Ascending aorta (tissue), 2 donors: Measurements from ENCODE around the gene CXADR. TPM values are rescaled to one million over a fixed set of nuclear protein-coding genes. Genes with fewer than 3 reads are reported as not detected.

Experiments used
- DNase-seq, 2 donors: peaks; one replicate each; pipeline ENCODE4 v3.0.0-alpha.2; 2019; ENCODE audit warnings: low spot score in 2 of 2
- H3K27ac ChIP-seq, 2 donors: fragments of 200-600 bp; sonication (generic); one replicate each; pipeline ENCODE4 v1.5.1; 2016 to 2017; ENCODE audit warnings: mild to moderate bottlenecking in 1 of 2
- H3K27me3 ChIP-seq: fragments of 200-600 bp; sonication (generic); one replicate; pipeline ENCODE4 v1.5.1; 2017
- H3K36me3 ChIP-seq, 2 donors: fragments of 200-600 bp; sonication (generic); one replicate each; pipeline ENCODE4 v1.5.1; 2016
- H3K4me1 ChIP-seq, 2 donors: fragments of 200-600 bp; sonication (generic); one replicate each; pipeline ENCODE4 v1.5.1; 2016 to 2017; ENCODE audit warnings: mild to moderate bottlenecking in 1 of 2
- H3K4me3 ChIP-seq, 2 donors: fragments of 200-600 bp; sonication (generic); one replicate each; pipeline ENCODE4 v1.5.1; 2016 to 2017; ENCODE audit warnings: mild to moderate bottlenecking in 1 of 2
- H3K9me3 ChIP-seq, 2 donors: fragments of 200-600 bp; sonication (generic); one replicate each; pipeline ENCODE4 v1.5.1; 2016
- CTCF ChIP-seq, 3 experiments: fragments of 200-600 bp in 2 of 3; fragments of 450-650 bp in 1 of 3; sonication (generic) in 2 of 3; IDR thresholded peaks; one replicate each; pipeline ENCODE4 v1.5.1; 2016 to 2019; ENCODE audit warnings: antibody characterized with exemption in 3 of 3, mild to moderate bottlenecking in 1 of 3, moderate library complexity in 1 of 3
- intact Hi-C: fragments of 100-400 bp; cut with DNase I; formaldehyde crosslinking; loops from one replicate; pipeline ENCODE4 v1.15.1; 2023
- total RNA-seq: library from RNA; depleted of rRNA; stranded (reverse); fragments of >200 nt; gene quantifications from one replicate; pipeline ENCODE4 v1.1.0, GENCODE V29; 2016

CXADR gene
- total RNA-seq, 1 donor from 2014 or later, result 0.32 TPM

GRCh38 chr21:17542371-17543011, 29.6 kb downstream of the CXADR start:
- Histone ChIP-seq H3K4me1 (no peaks in the 10 kb centered on the region), H3K9me3 (no peaks in the 10 kb centered on the region), H3K36me3 (no peaks in the 10 kb centered on the region), H3K4me3 (no peak overlapping the region), H3K27me3 (no peaks in the 10 kb centered on the region), H3K27ac (no peak overlapping the region)
- TF ChIP-seq CTCF (IDR thresholded peaks at IDR 0.05), result no peak
- intact Hi-C loops, result no loop called here
- no peak for DNase-seq

GRCh38 chr21:17545007-17545406, 32.2 kb downstream of the CXADR start:
- Histone ChIP-seq H3K4me1 (no peaks in the 10 kb centered on the region), H3K27ac (no peak overlapping the region), H3K4me3 (no peak overlapping the region), H3K27me3 (no peaks in the 10 kb centered on the region), H3K9me3 (no peaks in the 10 kb centered on the region), H3K36me3 (no peaks in the 10 kb centered on the region)
- DNase-seq, result no peak
- no peak for TF ChIP-seq CTCF (IDR thresholded peaks at IDR 0.05)
- intact Hi-C loops, result no loop called here

- H3K27ac ChIP-seq, result no peak overlapping the region
- no peaks in the 10 kb centered on the region for H3K9me3 ChIP-seq
- TF ChIP-seq CTCF (IDR thresholded peaks at IDR 0.05), result no peak
- H3K4me3 ChIP-seq, result no peak overlapping the region
- intact Hi-C loops, result no loop called here
- DNase-seq, result no peak
- no peaks in the 10 kb centered on the region for H3K4me1 ChIP-seq
- H3K27me3 ChIP-seq, result no peaks in the 10 kb centered on the region
- no peaks in the 10 kb centered on the region for H3K36me3 ChIP-seq
Measured at GRCh38 chr21:17548262-17548661, 35.4 kb downstream of the CXADR start.

- intact Hi-C loops, result no loop called here
- H3K9me3 ChIP-seq, result no peaks in the 10 kb centered on the region
- no peaks in the 10 kb centered on the region for H3K4me1 ChIP-seq
- H3K4me3 ChIP-seq, result no peak overlapping the region
- DNase-seq, result no peak
- no peak overlapping the region for H3K27ac ChIP-seq
- H3K27me3 ChIP-seq, result no peaks in the 10 kb centered on the region
- no peak for TF ChIP-seq CTCF (IDR thresholded peaks at IDR 0.05)
- H3K36me3 ChIP-seq, result no peaks in the 10 kb centered on the region
Measured at GRCh38 chr21:17550671-17551308, 37.9 kb downstream of the CXADR start.

- no peak overlapping the region for H3K4me3 ChIP-seq
- H3K27ac ChIP-seq, result no peak overlapping the region
Measured at GRCh38 chr21:17552410-17552809, 39.6 kb downstream of the CXADR start.

More at GRCh38 chr21:17552410-17552809, 39.6 kb downstream of the CXADR start:
- no peaks in the 10 kb centered on the region for H3K4me1 ChIP-seq
- intact Hi-C loops, result no loop called here
- no peaks in the 10 kb centered on the region for H3K9me3 ChIP-seq
- H3K27me3 ChIP-seq, result no peaks in the 10 kb centered on the region
- H3K36me3 ChIP-seq, result no peaks in the 10 kb centered on the region
- no peak for DNase-seq
- TF ChIP-seq CTCF (IDR thresholded peaks at IDR 0.05), result no peak
